Stimulated activated CD8-positive, alpha-beta memory T cell treated with anti-CD3 and anti-CD28 coated beads, Interleukin-12 subunit alpha, Interleukin-12 subunit beta, amount 100 ng/mL, for 4 hours (primary cell): ENCODE measurements around the gene TMEM117.
"Not testable (repeated sequence)": the region's sequence is repeated elsewhere in the genome, so short reads cannot be mapped to it uniquely, and the experiment has no call there.

Experiments
- DNase-seq: peaks from one replicate; pipeline ENCODE4 v3.0.0-alpha.2; 2020; ENCODE audit warnings: low read depth

TMEM117 gene

DNA sequence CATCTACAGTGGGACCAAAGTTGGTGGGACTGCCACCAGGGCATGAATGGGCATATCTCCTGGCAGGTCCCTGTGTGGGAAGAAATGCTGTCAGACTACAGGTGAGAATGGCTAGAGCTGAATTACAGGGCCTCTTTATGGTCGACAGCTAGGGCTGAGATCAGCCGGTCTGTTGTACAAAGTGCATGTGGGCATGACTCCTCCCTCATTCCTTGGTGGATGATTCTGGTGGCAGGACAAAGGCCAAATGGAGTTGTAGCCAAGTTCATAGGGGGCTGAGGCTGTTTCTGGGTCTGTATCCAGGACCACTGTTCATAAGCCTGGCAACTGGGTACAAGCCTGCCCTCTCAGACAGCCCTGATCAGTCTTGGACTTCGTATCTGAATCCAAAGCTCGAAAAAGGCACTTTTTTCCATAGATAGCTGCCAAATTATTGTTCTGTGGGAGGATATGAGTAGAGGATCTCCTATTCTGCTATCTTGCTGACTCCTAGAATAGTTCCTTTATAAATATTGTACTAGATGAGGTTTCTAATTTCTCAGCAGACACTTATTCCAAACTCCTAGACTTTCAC lies 460.8 kb downstream of the TMEM117 start:
- DNase-seq, result no peak

- DNase-seq, result no peak
Observed at GRCh38 chr12:44299524-44299923, 463.6 kb downstream of the TMEM117 start.

- no peak for DNase-seq
Observed at GRCh38 chr12:44307506-44308168, 471.8 kb downstream of the TMEM117 start.

DNA sequence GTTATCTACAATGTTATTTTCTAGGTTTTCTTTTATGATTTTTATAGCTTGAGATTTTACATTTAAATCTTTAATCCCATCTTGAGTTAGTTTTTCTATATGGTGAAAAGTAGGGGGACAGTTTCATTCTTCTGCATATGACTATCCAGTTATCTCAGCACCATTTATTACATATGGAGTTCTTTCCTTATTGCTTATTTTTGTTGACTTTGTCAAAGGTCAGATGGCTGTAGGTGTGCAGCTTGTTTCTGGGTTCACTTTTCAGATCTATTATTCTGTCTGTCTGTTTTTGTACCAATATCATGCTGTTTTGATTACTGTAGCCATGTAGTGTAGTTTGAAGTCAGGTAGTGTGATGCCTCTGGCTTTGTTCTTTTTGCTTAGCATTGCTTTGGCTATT lies 477.3 kb downstream of the TMEM117 start:
- no peak for DNase-seq

GRCh38 chr12:44314007-44314500 lies 478.2 kb downstream of the TMEM117 start:
- no peak for DNase-seq

DNA sequence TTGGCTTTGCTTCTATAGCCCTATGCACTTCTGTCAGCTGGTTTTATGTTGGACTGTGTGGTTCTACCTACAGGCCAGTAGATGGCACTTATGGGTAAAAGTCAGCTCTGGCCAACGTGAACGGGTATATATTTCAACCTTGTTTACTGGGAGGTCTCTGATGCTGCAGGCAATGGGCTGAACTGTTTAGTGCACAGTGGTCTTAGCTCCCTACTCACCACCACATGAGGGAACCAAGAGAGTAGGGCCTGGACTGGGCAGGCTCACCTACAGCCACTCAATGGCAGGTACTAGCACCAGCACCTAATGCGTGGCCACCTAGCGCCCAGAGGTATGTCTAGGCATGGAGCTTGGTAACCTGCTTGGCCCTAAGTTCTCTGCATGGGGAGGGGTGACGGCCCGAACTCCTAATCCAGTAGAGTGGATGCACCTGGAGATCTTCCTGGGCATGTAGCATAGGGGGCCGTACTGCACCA lies 481.8 kb downstream of the TMEM117 start:
- no peak for DNase-seq

DNA sequence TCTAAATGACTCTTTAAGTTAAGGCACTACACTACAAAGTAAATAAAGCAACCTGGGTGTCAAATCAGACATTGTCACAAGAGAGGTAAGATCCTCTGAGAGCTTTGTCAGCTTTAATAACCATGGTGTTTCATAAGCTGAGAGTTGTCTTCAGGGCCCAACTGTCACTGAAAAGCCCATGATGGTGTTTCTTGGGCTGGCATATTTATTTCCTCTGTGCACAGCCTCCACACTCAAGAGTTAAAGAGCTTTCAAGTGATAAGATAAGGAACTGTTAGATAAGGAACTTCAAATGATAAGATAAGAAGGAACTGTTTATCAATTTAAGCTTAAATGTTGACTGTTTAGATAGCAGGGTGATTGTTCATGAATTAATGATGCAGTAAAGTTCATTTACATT lies 495.4 kb downstream of the TMEM117 start:
- DNase-seq, result no peak

- no peak for DNase-seq
Observed at GRCh38 chr12:44334347-44334746, 498.5 kb downstream of the TMEM117 start.

GRCh38 chr12:44335030-44335429 lies 499.1 kb downstream of the TMEM117 start:
- DNase-seq, result no peak

GRCh38 chr12:44336577-44336976 lies 500.7 kb downstream of the TMEM117 start:
- no peak for DNase-seq

DNA sequence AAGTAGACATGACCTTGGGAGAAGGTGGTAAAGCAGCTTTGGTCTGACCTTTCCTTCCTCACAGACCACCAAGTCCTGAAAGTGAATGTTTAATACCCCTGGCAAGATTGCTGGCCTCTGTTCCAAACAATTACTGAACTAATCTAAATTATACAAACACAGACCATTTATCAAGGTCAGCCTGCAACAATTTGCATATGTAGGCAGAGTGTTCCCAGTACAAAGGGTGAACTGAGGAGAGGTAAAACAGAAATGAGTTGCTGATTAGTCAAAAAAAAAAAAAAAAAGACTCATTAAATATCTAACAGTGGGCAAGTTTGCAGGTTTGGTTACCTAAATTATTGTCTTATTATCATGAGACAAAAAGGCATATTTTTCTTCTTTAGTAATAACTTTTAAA lies 506.5 kb downstream of the TMEM117 start:
- DNase-seq, result no peak

GRCh38 chr12:44347145-44347544 lies 511.3 kb downstream of the TMEM117 start:
- no peak for DNase-seq

DNA sequence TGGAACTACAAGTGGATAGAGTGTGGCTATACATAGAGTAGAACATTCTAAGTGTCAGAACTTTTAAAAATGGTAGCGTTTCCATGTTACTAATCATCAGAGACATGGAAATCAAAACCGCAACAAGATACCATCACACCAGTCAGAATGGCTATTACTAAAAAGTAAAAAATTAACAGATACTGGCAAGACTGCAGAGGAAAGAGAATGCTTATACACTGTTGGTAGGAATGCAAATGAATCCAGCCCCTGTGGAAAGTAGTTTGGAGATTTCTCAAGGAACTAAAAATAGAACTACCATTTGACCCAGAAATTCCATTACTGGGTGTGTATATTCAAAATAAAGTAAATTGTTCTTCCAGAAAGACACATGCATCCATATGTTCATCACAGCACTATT lies 521.6 kb downstream of the TMEM117 start:
- no peak for DNase-seq

GRCh38 chr12:44358636-44359035 lies 522.8 kb downstream of the TMEM117 start:
- DNase-seq, result no peak

DNA sequence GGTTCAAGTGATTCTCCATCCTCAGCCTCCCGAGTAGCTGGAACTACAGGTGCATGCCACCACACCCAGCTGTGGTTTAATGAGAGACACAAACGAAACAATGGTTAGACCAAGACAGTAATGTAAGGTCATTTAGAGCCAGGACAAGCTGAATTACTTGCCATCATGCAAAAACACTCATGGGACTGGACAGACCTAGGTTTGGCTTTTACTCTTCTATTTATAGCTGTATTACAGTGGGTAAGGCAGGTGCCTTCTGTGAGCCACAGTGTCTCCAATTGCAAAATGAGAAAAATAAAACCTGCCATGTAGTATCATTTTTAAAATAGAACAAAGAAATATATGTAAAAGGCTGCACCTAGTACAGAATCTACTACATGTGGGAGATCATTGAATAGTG lies 527.1 kb downstream of the TMEM117 start:
- no peak for DNase-seq

- no peak for DNase-seq
Observed at GRCh38 chr12:44367136-44367535, 531.3 kb downstream of the TMEM117 start.

DNA sequence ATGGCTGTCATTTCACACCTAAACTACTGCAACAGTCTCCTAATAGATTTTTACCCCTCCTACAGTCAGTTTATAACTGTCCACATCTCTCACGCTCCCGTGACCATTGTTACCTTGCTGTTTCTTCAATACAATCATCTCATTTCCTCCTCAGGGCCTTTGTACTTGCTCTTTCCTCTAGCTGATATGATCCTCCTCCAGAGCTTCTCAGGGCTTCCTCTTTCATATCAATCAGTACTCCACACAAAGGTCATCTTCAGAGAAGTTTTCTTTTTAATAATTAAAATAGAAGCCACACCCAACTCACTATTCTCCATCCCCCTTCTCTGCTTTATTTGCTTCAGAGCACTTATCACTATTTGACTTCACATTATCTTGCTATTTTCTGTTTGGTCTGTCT lies 532.0 kb downstream of the TMEM117 start:
- no peak for DNase-seq

- no peak for DNase-seq
Observed at GRCh38 chr12:44369998-44370397, 534.1 kb downstream of the TMEM117 start.

DNA sequence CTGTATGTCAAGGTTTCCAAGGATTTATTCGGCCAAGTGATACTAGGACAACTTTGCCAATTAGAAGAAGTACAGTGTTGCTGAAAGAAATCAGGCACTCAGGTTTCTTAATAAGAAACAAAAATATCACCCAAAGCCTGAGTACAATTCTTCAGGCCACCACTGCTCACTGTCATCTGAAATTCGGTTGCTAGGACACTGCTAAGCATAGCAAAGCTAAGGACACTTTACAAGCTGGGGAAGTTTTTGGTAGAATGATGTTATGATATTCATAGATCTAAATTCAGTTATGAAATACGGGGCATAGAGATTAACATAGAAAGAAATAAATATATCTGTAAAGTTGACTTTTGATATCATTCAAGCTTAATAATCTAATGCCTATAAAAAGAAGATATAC lies 535.1 kb downstream of the TMEM117 start:
- no peak for DNase-seq

DNA sequence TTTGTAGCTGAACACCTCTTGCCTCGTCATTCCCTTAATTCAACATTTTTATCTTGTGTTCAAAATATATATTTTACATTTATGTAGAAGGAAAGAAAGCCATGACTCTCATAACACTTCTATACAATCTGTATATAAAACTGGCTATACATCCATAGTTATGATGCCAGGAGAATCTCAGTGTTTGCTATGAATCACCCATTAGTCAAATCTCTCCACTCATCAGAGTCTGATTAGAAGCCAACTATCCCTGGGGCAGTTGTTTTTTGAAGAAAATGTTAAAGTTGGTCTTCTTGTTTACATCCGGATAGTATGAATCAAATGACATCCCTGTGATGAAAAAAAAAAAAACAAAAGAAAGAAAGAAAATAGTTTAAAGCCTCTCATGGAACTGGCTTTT lies 536.4 kb downstream of the TMEM117 start:
- DNase-seq, result no peak

DNA sequence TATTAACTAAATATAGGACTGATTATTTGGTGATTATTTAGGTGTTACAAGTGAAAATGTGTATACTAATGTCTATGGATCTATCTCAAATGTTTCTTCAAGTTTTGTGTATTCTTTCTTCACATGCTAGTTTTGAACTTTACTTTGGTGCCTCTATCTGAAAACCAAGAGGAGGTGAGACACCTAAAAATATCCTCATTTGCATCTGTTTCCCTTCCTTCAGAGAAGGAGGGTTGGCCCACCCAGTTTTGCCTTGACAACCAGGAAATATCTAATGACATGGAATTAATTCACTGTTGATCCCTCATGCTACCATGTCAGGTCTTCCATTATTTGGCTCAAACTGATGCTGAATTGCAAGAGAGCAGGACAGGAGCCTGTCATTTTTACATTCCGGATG lies 539.8 kb downstream of the TMEM117 start:
- DNase-seq, result no peak

- no peak for DNase-seq
Observed at GRCh38 chr12:44377443-44378187, 541.7 kb downstream of the TMEM117 start.

DNA sequence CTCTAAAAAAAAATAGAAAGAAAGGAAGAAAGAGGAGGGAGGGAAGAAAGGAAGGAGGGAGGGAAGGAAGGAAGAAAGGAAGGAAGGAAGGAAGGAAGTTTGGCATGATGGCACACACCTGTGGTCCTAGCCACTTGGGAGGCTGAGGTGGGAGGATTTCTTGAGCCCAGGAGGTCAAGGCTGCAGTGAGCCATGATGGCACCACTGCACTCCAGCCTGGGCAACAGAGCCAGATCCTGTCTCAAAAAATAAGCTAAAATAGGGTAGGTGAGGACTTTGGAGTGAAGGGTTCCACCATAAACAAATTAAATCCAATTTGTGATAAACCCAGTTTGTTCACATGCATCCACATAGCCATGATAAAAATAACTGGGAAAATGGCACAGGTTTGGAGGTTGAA lies 543.2 kb downstream of the TMEM117 start:
- DNase-seq, result not testable (repeated sequence)
